HepG2 (cell line): ENCODE results near the gene RHBDF2. TPM values are rescaled to one million over a fixed set of nuclear protein-coding genes. Genes with fewer than 3 reads are reported as not detected.

Experiments
- GTF2F1 ChIP-seq: fragments of 150-350 bp; IDR thresholded peaks from 2 replicates; pipeline ENCODE4 v1.6.1; 2014; ENCODE audit warnings: low read length
- LCORL ChIP-seq, 2 experiments: fragments of 450-650 bp in 1 of 2; sonication (generic) in 1 of 2; formaldehyde crosslinking in 1 of 2; IDR thresholded peaks; 2 replicates each; pipeline versions ENCODE4 v1.5.0 to v1.6.1; 2017 to 2020; ENCODE audit warnings: antibody characterized with exemption in 1 of 2, missing genetic modification reagents in 1 of 2
- NFE2 ChIP-seq: sonication (generic); formaldehyde crosslinking; IDR thresholded peaks from 2 replicates; pipeline ENCODE4 v1.4.0; 2020; ENCODE audit warnings: missing genetic modification reagents
- SMAD1 ChIP-seq: sonication (generic); formaldehyde crosslinking; IDR thresholded peaks from 2 replicates; pipeline ENCODE4 v1.4.0; 2020; ENCODE audit warnings: missing genetic modification reagents, low read depth, mild to moderate bottlenecking, borderline replicate concordance
- STAT5B ChIP-seq: sonication (generic); formaldehyde crosslinking; IDR thresholded peaks from 2 replicates; pipeline ENCODE4 v1.4.0; 2020; ENCODE audit warnings: missing genetic modification reagents
- ZNF44 ChIP-seq: sonication (generic); formaldehyde crosslinking; IDR thresholded peaks from 2 replicates; pipeline ENCODE4 v1.5.1; 2020; ENCODE audit warnings: mild to moderate bottlenecking, missing genetic modification reagents
- polyA plus RNA-seq, 8 experiments: library from polyadenylated mRNA; depleted of rRNA in 3 of 8; stranded (reverse) in 7 of 8; unstranded in 1 of 8; fragments of >200 nt; fragmentation: Illumina TruSeq in 4 of 8; extraction: Trizol in 4 of 8; gene quantifications; 2 replicates each; pipeline versions ENCODE4 v1.2.1 to v1.2.3, GENCODE V29; 2011 to 2016; ENCODE audit warnings: low read depth in 4 of 8, missing spikeins in 1 of 8, mixed read lengths in 1 of 8; ENCODE audit not compliant: insufficient read depth in 1 of 8
- total RNA-seq, 5 experiments: library from RNA; depleted of rRNA; stranded (reverse); fragments of >200 nt; fragmentation: Illumina TruSeq; extraction: Trizol; gene quantifications; 2 replicates each; pipeline ENCODE4 v1.2.3, GENCODE V29; 2016; ENCODE audit warnings: low read depth in 1 of 5
- TF ChIP-seq, protein P1 (sequence below): sonication (generic); formaldehyde crosslinking; IDR thresholded peaks from 2 replicates; pipeline ENCODE4 v1.4.0; 2020; ENCODE audit warnings: mild to moderate bottlenecking, missing genetic modification reagents
- TF ChIP-seq, protein P2 (sequence below): sonication (generic); formaldehyde crosslinking; IDR thresholded peaks from 2 replicates; pipeline ENCODE4 v1.5.1; 2020; ENCODE audit warnings: mild to moderate bottlenecking, moderate library complexity, missing genetic modification reagents
- TF ChIP-seq, protein P3 (sequence below): IDR thresholded peaks from 2 replicates; pipeline ENCODE4 v1.6.1; 2016; ENCODE audit warnings: low read depth
- TF ChIP-seq, protein P4 (sequence below): sonication (generic); formaldehyde crosslinking; IDR thresholded peaks from 2 replicates; pipeline ENCODE4 v1.5.0; 2020; ENCODE audit warnings: mild to moderate bottlenecking, missing genetic modification reagents, borderline replicate concordance
- TF ChIP-seq, protein P5 (sequence below): sonication (generic); formaldehyde crosslinking; IDR thresholded peaks from 2 replicates; pipeline ENCODE4 v1.8.0; 2022; ENCODE audit warnings: missing genetic modification reagents, low read depth, mild to moderate bottlenecking, borderline replicate concordance
- TF ChIP-seq, protein P6 (sequence below): sonication (generic); formaldehyde crosslinking; IDR thresholded peaks from 2 replicates; pipeline ENCODE4 v1.8.0; 2022; ENCODE audit warnings: mild to moderate bottlenecking, missing genetic modification reagents; ENCODE audit not compliant: insufficient replicate concordance
- TF ChIP-seq, protein P7 (sequence below): sonication (generic); formaldehyde crosslinking; IDR thresholded peaks from 2 replicates; pipeline ENCODE4 v1.4.0; 2020; ENCODE audit warnings: missing genetic modification reagents, borderline replicate concordance

Gene RHBDF2
- total and polyA plus RNA-seq, 2 of the 13 experiments (the other 11 are each of a cell fraction or from before 2014, with no cell fraction given) = 7.8 to 24.2 TPM

DNA sequence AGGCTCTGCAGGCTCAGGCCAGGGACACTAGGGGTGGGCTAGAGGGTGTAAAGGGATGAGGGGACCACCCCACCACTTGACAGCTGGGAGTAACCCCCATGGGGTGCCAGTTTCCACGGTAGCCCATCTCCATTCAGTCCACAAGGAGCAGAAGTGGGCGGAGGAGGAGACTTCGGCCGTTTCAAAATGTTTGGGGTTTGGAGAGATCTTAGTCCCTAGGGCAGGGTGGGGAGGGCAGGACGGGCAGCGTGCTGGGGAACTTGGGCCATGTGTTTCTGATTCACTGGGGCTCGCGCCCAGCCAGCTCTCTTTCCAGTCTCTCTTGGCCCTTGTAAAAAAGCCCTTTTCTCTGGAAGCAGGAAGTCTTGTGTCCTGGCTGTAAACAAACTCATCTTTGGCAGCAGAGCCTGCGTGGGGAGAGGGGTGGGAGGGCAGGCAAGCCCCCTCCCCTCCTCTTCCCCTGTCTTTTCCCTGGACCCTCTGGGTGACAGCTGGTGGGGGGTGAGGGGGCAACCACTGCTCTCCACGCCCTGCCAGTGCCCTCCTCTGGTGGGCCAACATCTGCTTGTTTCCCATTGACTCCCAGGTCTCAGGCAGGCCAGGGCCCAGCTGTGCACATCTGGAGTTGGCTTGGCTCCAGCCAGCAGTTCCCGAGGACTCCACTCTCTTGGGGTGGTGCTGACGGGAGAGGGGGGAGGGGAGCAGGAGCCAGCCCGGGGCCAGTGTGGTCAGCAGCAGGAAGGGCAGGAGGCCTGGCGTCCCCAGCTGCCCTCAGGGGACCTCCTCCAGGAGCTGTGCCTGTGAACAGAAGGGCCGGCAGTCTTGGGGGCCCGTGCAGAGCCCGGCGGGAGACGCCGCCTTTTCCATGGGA lies 28.2 kb upstream of the RHBDF2 start (continued):
- TF ChIP-seq SMAD1 (CRISPR knock-in tag) (no peak; the same call in 1 of the 2 replicates), ZNF44 (no peak), GTF2F1 (no peak), NFE2 (no peak), LCORL (IDR thresholded peaks at IDR 0.05) (no peak), LCORL (CRISPR knock-in tag; IDR thresholded peaks at IDR 0.05) (peak; percentile 70; the same call in 1 of the 2 replicates), STAT5B (CRISPR knock-in tag) (no peak)
- TF ChIP-seq, protein P1, sequence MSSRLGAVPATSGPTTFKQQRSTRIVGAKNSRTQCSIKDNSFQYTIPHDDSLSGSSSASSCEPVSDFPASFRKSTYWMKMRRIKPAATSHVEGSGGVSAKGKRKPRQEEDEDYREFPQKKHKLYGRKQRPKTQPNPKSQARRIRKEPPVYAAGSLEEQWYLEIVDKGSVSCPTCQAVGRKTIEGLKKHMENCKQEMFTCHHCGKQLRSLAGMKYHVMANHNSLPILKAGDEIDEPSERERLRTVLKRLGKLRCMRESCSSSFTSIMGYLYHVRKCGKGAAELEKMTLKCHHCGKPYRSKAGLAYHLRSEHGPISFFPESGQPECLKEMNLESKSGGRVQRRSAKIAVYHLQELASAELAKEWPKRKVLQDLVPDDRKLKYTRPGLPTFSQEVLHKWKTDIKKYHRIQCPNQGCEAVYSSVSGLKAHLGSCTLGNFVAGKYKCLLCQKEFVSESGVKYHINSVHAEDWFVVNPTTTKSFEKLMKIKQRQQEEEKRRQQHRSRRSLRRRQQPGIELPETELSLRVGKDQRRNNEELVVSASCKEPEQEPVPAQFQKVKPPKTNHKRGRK (CRISPR knock-in tag) = no peak
- TF ChIP-seq, protein P2, sequence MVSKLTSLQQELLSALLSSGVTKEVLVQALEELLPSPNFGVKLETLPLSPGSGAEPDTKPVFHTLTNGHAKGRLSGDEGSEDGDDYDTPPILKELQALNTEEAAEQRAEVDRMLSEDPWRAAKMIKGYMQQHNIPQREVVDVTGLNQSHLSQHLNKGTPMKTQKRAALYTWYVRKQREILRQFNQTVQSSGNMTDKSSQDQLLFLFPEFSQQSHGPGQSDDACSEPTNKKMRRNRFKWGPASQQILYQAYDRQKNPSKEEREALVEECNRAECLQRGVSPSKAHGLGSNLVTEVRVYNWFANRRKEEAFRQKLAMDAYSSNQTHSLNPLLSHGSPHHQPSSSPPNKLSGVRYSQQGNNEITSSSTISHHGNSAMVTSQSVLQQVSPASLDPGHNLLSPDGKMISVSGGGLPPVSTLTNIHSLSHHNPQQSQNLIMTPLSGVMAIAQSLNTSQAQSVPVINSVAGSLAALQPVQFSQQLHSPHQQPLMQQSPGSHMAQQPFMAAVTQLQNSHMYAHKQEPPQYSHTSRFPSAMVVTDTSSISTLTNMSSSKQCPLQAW (CRISPR knock-in tag) = peak; percentile 30; the same call in 1 of the 2 replicates
- TF ChIP-seq, protein P3, sequence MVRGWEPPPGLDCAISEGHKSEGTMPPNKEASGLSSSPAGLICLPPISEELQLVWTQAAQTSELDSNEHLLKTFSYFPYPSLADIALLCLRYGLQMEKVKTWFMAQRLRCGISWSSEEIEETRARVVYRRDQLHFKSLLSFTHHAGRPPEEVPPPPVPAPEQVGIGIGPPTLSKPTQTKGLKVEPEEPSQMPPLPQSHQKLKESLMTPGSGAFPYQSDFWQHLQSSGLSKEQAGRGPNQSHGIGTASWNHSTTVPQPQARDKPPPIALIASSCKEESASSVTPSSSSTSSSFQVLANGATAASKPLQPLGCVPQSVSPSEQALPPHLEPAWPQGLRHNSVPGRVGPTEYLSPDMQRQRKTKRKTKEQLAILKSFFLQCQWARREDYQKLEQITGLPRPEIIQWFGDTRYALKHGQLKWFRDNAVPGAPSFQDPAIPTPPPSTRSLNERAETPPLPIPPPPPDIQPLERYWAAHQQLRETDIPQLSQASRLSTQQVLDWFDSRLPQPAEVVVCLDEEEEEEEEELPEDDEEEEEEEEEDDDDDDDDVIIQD (CRISPR knock-in tag) = no peak
- TF ChIP-seq, protein P4, sequence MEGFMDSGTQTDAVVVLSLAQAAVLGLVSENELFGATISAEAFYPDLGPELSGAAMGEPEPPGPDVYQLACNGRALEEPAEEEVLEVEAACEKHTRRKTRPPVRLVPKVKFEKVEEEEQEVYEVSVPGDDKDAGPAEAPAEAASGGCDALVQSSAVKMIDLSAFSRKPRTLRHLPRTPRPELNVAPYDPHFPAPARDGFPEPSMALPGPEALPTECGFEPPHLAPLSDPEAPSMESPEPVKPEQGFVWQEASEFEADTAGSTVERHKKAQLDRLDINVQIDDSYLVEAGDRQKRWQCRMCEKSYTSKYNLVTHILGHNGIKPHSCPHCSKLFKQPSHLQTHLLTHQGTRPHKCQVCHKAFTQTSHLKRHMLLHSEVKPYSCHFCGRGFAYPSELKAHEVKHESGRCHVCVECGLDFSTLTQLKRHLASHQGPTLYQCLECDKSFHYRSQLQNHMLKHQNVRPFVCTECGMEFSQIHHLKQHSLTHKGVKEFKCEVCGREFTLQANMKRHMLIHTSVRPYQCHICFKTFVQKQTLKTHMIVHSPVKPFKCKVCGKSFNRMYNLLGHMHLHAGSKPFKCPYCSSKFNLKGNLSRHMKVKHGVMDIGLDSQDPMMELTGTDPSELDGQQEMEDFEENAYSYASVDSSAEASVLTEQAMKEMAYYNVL = no peak
- TF ChIP-seq, protein P5, sequence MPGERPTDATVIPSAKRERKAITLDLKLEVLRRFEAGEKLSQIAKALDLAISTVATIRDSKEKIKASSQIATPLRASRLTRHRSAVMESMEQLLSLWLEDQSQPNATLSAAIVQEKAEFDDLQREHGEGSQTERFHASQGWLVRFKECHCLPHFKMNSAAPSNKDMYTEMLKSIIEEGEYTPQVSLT (CRISPR knock-in tag) = no peak
- TF ChIP-seq, protein P6, sequence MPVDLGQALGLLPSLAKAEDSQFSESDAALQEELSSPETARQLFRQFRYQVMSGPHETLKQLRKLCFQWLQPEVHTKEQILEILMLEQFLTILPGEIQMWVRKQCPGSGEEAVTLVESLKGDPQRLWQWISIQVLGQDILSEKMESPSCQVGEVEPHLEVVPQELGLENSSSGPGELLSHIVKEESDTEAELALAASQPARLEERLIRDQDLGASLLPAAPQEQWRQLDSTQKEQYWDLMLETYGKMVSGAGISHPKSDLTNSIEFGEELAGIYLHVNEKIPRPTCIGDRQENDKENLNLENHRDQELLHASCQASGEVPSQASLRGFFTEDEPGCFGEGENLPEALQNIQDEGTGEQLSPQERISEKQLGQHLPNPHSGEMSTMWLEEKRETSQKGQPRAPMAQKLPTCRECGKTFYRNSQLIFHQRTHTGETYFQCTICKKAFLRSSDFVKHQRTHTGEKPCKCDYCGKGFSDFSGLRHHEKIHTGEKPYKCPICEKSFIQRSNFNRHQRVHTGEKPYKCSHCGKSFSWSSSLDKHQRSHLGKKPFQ (CRISPR knock-in tag) = no peak
- TF ChIP-seq, protein P7, sequence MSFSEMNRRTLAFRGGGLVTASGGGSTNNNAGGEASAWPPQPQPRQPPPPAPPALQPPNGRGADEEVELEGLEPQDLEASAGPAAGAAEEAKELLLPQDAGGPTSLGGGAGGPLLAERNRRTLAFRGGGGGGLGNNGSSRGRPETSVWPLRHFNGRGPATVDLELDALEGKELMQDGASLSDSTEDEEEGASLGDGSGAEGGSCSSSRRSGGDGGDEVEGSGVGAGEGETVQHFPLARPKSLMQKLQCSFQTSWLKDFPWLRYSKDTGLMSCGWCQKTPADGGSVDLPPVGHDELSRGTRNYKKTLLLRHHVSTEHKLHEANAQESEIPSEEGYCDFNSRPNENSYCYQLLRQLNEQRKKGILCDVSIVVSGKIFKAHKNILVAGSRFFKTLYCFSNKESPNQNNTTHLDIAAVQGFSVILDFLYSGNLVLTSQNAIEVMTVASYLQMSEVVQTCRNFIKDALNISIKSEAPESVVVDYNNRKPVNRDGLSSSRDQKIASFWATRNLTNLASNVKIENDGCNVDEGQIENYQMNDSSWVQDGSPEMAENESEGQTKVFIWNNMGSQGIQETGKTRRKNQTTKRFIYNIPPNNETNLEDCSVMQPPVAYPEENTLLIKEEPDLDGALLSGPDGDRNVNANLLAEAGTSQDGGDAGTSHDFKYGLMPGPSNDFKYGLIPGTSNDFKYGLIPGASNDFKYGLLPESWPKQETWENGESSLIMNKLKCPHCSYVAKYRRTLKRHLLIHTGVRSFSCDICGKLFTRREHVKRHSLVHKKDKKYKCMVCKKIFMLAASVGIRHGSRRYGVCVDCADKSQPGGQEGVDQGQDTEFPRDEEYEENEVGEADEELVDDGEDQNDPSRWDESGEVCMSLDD (CRISPR knock-in tag) = no peak
